Erythroblast (primary cell): Measurements from ENCODE around the gene BIN2.

Experiments
- GATA1 ChIP-seq: IDR thresholded peaks from 2 replicates; pipeline ENCODE4 v1.6.1; 2011; ENCODE audit warnings: low read depth, mild to moderate bottlenecking, control low read depth, low read length, moderate library complexity
- POLR2A ChIP-seq: IDR thresholded peaks from 2 replicates; pipeline ENCODE4 v1.6.1; 2011; ENCODE audit warnings: mild to moderate bottlenecking, low read length

DNA sequence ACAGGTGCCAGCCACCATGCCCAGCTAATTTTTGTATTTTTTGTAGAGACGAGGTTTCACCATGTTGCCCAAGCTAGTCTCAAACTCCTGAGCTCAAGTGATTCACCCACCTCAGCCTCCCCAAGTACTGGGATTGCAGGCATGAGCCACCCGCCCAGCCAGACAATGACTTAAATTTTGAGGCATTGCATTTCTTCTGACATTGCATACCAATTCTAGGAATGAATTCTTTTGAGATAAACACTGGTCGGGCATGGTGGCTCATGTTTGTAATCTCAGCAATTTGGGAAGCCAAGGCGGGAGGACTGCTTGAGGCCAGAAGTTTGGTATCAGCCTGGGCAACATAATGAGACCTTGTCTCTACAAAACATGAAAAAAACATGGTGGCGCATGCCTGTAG is 25.1 kb upstream of the BIN2 start:
- TF ChIP-seq POLR2A (no peak), GATA1 (no peak)
